SK-N-MC (cell line): ENCODE results near the gene SLC6A6.

Source experiments
- EZH2 ChIP-seq: fragments of 200-600 bp; sonication (generic); IDR thresholded peaks from one replicate; pipeline ENCODE4 v1.6.1; 2017; ENCODE audit warnings: antibody characterized with exemption
- FOXP2 ChIP-seq: optimal IDR thresholded peaks from 2 replicates; pipeline ENCODE3; 2011; ENCODE audit warnings: mild to moderate bottlenecking, moderate library complexity; ENCODE audit not compliant: insufficient read depth; ENCODE audit errors: extremely low read length, control extremely low read depth
- POLR2AphosphoS5 ChIP-seq: IDR thresholded peaks from 2 replicates; pipeline ENCODE4 v1.6.1; 2012; ENCODE audit warnings: mild to moderate bottlenecking, low read depth, low read length, borderline replicate concordance

GRCh38 chr3:14441240-14441919, 39.0 kb downstream of the SLC6A6 start:
- no peak for TF ChIP-seq EZH2
- no peak for TF ChIP-seq POLR2AphosphoS5
- no peak for TF ChIP-seq FOXP2
